ENCODE data around the gene TMOD2.

GRCh38 chr15:51861557-51862359 is 110.4 kb downstream of the TMOD2 start:
- TF ChIP-seq CTCF (conservative IDR thresholded peaks at IDR 0.05) = no peak
- no peak for TF ChIP-seq ZFX (IDR thresholded peaks at IDR 0.05)

Data from C4-2B (cell line).